NCI-H1417 (cell line): ENCODE results near the gene FBXL5.

Experiments
- DNase-seq, 3 experiments: peaks; one replicate each; lab custom pipeline; 2025; lab: John Stamatoyannopoulos, UW

FBXL5 gene

DNA sequence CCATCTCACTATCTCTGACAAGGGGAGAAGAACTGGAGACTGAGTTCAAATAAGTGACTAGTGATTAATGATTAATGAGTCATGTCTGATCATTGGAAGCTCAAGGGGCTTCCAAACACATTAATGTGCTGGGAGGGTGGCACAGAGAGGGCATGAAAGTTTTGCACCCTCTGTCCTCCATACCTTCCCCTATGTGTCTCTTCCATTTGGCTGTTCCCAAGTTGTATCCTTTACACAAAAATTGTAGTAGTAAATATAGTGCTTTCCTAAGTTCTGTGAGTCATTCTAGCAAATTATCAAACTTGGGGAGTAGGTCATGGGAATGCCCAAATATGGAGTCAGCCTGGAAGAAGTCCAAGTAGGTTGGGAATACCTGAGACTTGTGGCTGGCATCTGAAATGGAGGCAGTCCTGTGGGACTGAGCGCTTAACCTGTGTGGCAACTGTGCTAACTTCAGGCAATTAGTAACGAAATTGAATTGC lies 22.4 kb upstream of the FBXL5 start:
- DNase-seq: peak in 1 of 3 experiments; percentile 3

DNA sequence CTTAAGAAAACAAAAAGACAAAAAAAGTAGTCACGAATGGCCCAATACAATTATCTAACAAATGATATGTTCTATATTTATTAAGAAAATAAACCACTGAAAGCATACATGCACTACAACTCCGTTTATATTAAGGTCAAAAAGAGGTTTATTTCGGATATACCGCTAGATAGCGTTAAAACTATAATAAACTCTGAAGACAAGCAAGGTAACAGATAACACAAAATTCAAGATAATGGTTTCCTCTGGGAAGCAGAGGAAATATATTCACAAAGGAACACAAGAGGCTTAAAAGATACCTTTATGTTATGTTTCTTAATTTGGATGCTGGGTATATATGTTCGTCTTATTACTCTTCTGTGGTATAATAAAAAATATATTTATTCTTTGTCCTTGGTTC lies 21.7 kb upstream of the FBXL5 start:
- no peak for DNase-seq

DNA sequence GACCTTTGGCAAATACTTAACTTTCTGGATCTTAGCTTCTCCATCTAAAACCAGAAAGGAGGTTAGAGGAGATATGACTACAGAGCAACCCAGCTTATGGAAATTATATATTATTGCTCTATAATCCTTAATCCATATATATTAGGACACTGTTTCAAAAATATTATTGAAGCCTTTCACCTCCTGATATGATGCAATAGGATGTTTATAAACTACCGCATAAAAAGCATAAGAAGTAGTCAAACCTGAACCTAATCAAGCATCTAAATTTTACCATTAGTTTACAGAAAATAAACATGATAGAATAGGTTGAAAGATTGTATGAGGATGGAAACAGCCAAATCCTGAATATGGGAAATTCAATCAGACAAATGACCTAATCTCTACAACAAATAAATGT lies 20.9 kb upstream of the FBXL5 start:
- DNase-seq: no peak

DNA sequence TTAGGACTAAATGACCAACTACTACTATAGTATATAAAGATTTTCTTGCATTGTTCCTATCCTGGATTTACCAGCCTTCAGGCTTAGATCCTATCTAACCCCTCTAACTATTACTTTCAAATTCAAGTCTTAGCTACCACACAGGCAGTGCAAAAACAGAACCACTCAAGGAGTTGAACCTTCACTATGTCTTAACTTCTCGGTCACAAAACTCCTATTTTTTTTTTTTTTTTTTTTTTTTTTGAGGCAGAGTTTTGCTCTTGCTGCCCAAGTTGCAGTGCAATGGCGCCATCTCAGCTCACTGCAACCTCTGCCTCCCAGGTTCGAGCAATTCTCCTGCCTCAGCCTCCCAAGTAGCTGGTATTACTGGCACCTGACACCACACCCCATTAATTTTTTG lies 20.2 kb upstream of the FBXL5 start:
- no peak for DNase-seq

DNA sequence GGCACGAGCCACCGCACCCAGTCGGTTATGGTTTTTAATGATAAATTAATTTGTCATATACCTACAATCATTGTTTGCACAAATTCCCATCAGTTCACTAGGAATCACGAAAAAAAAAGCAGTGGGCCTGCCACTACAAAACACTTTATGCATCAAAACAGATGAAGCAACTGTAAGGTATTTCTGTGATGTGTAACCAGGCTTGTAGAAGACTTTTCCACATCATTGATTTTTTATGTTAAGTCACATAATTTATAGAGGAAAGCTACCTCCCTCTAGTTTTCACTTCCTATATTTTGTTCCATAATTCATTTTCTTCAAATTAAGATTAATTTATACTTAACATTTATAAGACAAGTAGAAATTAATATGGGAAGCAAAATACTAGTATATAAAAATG lies 19.8 kb upstream of the FBXL5 start:
- no peak for DNase-seq

DNA sequence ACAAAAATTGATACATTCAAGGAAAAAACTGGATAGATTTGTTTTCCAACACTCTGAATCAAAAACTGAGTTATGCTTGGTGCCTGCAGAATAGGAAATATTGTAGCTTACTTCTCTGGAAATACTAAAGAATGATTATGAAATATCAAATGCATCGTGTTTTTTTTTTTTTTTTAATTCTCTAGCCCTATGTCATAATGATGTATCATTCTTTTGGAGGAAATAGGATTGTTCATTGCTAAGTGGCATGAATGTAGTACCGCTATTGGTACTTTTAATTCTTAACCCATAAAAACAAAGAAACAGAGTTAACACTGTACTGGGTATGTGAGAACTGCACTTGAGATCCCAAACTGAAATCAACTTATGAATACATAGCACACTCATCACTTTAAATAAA lies 18.9 kb upstream of the FBXL5 start:
- DNase-seq: no peak

DNA sequence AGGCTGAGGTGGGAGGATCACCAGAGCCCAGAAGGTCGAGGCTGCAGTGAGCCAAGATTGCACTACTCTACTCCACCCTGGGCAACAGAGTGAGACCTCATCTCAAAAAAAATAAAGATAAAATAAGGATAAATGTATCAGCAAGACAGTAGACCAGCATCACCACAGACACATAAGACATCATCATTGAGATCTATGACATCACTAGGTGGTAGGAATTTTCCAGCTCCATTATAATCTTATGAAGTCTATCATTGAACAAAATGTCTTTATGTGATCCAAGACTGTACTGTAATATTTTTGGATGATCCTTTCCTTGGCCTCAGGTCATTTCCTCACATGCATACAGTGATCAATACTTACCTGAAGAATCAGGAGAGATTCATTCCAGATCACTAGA lies 18.2 kb upstream of the FBXL5 start:
- no peak for DNase-seq

DNA sequence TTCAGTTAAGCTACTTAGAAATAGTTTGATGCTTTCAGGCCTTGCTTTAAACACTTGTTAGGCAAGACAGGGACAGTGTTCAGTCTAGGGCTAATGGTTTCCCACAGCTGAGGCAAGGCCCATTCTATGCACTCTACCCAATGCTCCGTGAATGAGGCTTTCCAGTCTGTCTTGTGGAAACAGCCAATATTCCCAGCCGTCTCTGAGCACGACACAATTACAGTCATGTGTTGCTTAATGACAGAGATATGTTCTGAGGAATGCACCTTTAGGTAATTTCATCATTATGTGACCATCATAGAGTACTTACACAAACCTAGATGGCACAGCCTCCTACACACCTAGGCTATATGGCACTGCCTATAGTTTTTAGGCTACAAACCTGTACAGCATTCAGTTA lies 16.9 kb upstream of the FBXL5 start:
- no peak for DNase-seq

DNA sequence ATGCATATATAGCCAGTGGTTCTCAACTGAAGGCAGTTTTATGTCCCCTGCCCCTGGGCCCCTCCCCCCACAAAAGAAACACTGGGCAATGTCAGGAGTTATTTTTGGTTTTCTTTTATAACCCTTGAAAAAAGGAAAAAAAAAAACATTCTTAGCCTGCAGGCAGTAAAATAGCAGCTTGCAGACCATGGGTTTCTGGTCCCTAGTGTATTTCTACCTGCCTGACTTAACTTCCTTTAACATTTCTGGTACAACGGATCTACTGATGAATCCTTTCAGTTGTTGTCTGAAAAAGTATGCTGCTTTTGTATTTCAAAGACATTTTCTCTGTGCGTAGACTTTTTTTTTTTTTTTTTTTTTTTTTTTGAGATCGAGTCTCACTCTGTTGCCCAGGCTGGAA lies 15.4 kb upstream of the FBXL5 start:
- DNase-seq: no peak

DNA sequence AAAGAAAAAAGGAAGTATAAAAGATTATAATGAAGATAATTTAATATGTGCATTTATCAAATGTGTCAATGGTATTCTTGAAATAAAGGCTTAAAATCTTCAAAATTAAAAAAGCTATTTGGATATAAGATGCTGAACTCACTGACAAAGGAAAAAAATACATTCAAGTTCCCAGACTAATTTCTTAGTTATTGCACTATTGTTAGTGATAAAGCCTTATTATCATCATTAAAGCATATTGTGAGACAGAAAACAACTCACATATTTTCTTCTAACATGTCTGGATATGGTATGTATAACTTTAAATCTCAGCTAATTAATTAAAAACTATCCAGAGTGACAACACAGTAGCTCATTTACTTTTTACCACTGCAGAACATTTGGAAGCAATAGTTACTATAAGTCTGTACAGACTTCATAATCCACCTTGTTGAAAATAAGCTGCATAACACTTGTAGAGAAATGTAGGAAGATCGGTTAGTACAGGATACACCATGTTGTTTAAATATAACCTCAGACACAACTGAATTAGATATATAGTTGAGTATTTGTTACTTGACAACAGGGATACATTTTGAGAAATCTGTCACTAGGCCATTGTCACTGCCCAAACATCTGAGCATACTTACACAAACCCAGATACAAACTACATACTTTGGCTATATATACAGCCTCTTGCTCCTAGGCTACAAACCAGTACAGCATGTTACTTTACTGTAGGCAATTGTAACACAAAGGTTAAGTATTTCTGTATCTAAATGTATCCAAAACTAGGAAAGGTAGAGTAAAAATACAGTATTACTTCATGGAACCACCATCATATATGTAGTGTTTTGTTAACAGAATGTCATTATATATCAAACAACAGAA lies 13.6 kb upstream of the FBXL5 start:
- no peak for DNase-seq

DNA sequence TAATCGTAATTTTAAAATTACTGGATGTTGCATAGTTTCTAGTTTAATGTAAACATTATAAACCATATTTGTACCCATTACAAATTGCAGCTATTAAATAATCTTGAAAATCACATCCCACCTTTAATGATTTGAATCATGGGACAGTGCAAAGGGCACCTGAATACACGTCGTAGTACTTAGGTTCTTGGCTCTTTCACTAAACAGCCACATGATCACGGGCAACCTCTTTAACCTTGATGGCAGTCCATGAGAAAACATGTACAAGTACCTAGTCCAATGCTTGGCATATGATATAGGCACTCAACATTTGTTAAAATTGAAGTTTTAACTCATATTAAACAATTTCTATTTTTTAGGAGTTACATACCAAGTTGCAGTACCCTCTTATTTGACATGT lies 11.8 kb upstream of the FBXL5 start:
- DNase-seq: no peak

DNA sequence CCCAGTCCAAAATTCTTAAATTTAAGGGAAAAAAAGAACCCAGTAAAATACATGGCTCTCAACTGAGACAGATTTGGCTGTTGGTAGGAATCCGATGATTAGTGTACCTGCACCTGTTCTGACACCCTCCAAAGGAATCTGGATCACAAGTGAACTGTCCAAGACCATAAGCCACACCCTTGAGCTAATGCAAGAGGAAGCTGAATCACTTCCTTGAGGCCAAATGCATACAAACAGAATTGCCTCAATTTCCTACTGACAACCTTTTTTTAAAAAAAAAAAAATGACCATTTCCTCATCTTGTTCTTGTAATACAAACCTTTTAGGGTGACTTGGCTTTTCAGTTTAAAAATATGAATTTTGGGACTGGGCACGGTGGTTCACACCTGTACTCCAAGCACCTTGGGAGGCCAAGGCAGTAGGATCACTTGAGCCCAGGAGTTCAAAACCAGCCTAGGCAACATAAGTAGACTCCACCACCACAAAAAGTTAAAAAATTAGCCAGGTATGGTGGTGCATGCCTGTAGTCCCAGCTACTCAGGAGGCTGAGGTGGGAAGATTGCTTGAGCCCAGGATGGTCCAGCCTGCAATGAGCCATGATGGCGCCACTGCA lies 10.7 kb upstream of the FBXL5 start:
- no peak for DNase-seq

DNA sequence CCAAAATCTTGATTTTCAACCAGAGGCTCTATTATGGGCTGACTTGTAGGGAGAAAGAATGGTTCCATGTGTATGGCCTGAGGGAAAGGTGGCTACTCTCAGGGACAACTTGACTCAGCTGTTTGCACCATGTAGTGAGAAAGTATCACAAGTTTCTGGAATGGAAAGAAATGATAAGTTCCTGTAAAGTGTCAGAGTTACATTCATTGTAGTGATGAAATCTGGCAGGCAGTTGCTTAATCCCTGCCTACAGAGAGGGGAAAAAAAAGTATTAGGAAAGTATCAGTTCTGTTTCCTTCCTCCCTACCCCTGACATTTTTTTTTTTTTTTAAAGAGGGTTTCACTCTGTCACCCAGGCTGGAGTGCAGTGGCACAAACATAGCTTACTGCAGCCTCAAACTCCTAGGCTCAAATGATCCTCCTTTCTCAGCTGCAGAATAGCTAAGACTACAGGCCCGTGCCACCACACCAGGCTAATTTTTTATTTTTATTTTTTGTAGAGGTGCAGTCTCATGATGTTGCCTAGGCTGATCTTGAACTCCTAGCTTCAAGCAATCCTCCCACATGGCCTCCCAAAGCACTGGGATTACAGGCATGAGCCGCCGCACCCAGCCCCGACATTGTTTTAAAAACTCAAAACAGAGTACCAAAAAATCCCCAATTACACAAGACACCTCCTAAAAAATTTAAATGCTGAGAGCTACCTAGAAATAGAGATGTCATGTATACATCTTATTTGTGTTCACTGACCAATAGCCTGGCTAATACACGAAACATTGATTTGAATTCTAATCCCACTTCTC lies 4.8 kb upstream of the FBXL5 start:
- no peak for DNase-seq

DNA sequence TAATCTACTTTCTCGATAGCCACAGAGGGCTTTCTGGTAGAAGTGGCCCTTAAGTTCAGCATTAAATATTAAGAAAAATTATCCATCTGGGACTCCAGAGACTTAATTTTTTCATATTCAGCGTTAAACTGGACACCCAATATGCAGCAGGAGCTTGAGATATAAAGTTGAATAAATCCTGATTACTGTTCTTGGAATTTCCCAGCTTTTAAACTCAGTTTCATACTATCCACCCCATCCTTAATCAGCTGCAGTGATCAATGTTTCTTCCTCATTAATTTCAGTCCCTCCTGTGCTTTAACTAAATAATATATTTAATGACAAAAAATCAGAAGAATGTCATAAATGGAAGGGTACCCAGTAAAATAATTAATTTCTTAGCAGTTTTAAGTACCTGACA lies 3.6 kb upstream of the FBXL5 start:
- no peak for DNase-seq

DNA sequence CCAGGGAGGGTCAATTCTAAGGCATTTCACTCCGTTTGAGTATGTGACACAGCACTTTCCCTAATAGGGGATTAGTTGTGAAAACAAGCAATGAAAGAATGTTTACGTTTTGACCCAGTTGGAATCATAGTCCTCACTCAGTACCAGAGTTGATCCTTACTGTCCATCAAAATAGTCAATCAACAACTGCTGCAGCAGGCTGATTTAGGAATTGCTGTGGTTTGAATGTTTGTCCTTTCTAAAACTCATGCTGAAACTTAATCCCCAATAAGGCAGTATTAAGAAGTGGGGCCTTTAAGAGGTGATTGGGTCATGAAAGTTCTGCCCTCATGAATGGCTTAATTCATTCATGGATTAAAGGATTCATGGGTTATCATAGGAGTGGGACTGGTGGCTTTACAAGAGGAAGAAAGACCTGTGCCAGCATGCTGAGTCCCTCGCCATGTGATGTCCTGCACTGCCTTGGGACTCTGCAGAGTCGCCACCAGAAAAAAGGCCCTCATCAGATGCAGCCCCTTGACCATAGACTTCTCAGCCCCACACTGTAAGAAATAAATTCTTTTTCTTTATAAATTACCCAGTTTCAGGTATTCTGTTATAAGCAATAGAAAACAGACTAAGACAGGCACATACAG lies 3.1 kb upstream of the FBXL5 start:
- DNase-seq: no peak

DNA sequence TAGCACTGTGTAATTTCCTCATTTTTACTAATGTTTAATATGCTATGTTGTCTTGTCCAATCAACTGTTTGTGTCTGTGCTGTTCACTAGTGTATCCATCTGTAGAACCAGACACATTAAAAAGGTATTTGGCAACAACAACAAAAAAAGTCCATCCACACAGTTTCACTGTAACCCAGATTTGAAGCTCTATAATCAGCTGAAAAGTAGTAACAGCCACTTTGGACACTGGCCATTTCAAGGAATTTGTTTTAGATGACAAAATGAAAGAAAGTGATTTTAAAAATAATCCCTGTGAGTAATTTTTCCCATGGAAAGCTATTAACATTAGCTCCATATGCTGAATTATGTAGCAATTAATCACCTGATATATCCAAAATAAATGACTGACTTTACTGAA lies 2.2 kb upstream of the FBXL5 start:
- DNase-seq: no peak

DNA sequence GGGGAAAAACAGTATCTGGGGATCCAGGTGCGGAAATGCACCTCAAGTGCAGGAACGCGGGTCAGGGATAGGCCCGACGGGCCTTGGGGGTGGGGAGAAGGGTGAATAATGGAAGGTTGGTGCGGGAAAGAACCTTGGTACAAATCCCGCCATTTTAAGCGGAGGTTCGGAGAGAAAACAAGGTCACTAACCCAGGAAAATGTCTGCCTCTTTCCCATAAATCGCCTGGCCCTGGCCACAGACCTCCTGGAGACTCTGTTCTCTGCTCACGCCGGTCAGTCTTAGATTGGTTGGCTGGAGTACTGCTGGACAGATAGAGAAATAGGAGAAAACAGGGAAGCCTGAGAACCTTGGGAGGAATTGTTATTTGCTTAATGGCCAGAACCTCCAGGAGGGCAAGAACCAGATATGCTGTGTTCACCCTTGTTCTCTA lies 897 bp upstream of the FBXL5 start:
- peak in 1 of 3 experiments; percentile 43 for DNase-seq

DNA sequence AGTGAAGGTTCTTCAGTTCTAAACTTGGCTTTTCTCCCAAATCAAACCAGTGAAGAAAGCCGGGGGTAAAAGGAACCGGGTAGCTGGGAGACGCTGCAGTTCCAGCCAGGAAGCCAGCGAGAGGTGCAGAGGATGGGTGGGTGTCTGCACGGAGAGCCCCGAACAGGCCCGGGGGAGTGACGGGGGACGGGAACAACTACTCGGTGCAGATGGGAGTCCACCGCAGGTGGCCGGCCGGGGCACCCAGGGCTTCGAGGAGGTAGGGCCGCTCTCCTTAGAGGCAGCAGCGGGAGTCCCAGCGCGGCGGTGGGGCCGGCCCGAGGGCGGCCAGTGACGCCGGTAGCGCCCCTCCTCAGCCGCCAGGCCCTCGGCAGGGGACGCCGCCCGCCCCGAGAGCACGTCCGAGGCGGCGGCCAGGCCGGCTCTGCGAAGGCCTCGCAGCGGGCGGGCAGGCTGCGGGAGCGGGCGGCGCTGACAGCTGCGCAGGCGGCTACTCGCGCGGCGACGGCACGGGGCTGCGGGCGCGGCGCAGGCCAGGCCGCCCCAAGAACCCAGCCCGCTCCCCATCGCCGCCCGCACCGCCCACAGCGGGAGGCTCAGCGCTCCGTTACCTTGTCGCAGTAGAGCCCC lies 449 bp downstream of the FBXL5 start:
- DNase-seq: peak; percentile 58 to 93 (median 92)

DNA sequence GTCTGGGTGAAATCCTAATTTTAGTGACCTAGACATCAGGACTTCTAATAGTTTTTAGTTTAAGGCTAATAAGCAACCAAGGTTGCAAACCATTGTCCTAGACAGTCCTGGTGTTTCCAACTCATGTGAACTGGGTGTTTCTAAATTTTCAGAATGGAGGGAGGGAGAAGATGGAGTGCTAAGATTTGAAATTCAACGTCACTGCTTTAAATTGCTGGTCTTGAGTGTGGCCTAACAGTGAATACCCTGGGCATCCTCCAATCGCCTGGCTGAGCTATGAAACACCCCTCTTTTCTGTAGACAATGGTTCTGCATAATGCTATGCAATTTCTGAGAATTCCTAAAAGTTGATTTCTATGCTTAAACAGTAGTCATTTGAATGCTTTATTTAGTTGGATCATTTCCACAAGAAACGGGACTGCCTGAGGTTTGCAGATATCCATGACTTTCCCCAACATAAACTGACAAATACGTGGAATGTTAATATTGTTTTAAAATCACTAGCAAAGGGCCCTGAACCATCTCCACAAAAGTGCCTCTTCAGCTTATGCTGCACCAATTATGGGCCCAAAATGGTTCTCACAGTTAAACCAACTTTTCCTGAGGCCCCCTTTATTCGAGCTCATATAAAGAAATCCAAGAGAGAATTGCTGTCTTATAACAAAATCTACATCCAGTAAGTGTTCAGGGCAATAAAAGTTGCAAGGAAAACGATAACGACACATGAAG lies 1.1 kb downstream of the FBXL5 start:
- peak; percentile 13 to 58 (median 57) for DNase-seq

DNA sequence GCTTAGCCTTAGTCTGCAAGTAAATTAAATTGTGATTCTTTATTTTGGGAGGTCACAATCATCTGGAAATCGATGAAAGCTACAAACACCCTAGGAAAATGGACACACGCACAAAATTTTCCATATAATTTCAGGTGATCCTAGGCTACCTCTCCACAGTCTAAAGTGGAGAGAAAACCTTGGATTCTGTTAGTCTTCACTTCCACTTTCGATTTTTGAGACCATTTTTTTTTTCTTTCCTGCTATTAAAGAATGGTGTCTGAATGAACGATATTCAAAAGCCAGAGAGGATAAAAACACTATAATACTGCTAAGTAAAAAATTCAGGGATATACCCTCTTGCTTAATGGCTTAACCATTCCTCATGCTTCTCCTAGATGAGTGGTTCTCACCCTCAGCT lies 1.7 kb downstream of the FBXL5 start:
- DNase-seq: no peak

DNA sequence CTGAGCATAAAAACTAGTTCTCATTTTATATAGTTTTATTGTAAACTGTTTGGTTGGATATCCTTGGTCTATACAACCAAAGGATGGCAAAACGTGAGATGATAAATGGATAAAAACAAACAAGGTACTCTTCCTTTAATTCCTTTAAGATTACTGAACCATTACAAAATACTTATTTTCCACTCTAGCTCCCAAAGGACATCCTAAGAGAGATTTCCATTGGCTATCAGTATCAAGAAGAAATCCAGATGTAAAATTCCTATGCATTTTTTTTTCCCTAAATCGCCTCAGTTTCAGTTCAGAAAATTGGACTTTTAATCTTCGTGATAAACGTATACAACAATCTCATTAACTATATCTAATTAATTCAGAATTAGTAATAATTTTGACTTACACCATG lies 2.3 kb downstream of the FBXL5 start:
- no peak for DNase-seq
